Measurements from ENCODE around the gene NOX4. TPM values are rescaled to one million over a fixed set of nuclear protein-coding genes. Genes with fewer than 3 reads are reported as not detected.

NOX4 gene
- total RNA-seq, result 100 to 1,000 TPM in 1 of 4 donors, 10 to 100 TPM in 3; 38.4 to 129 (median 67.4) TPM

DNA sequence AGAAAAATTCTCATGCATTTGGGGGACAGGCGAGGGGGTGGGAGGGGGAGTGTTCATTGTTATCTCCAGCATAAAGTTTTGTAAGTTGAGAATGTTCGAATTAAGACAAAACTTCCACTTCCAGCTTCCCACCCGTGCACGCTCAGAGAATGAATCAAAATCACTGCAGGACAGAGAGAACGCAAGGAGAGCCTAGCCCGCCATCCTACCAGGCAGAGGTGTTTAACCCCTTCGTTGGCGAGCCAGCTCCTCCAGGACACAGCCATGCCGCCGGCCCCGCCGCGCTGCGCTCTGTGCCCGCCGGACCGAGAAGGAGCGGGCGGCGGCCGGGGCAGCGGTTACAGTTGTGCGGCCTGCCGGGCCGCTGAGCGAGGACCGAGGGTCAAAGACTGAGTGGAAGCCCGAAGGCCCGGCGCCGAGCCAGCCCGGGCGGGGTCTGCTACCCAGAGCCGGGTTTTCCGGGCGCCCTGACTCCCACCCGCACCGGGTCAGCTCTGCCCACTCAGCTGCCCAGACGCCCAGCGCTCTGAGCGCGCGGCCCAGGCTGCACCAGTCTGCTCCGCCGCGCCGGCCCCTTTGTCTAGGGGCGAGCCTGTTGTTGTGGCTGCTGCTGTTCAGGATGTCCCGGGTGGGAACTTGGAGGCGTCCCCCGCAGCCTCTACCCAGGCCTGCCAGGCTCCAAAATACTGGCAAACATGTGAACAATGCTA is at the start of gene NOX4:
TSS of gene NOX4 (minus strand) at position 395 of the 710 bp plus-strand sequence. CDS start at position 266, 129 bp downstream.
- Histone ChIP-seq H3K27ac (peak within 1 kb of the TSS; percentile 32 to 86 (median 76)), H3K4me1 (peaks cover 0 to 13% (median 0%) of the 10 kb centered on the region in 4 donors), H3K36me3 (no peaks in the 10 kb centered on the region), H3K9me3 (no peaks in the 10 kb centered on the region), H3K27me3 (no peaks in the 10 kb centered on the region), H3K4me3 (peak within 1 kb of the TSS; percentile 36 to 56 (median 46))
- TF ChIP-seq POLR2A (IDR thresholded peaks at IDR 0.05) (no peak), EP300 (IDR thresholded peaks at IDR 0.05) (peak in 1 of 2 donors; percentile 24)
- WGBS, 2 donors, result 1% methylated on average over 12 to 29 of the region's 51 CpGs
- peak; percentile 24 to 35 for DNase-seq (ENCODE audit: low spot score in 2 of 2)

- no peaks in the 10 kb centered on the region for H3K9me3 ChIP-seq
- WGBS, 2 donors, result 77 to 88% methylated on average over 1 of the region's 1 CpG
- H3K27me3 ChIP-seq, result no peaks in the 10 kb centered on the region
- H3K4me3 ChIP-seq, result no peak overlapping the region
- H3K27ac ChIP-seq, result no peak overlapping the region
- DNase-seq (ENCODE audit: low spot score in 2 of 2), result no peak
- no peaks in the 10 kb centered on the region for H3K36me3 ChIP-seq
- no peaks in the 10 kb centered on the region for H3K4me1 ChIP-seq
- no peak for TF ChIP-seq CTCF (IDR thresholded peaks at IDR 0.05)
- no peak for TF ChIP-seq POLR2A (IDR thresholded peaks at IDR 0.05)
- TF ChIP-seq EP300 (IDR thresholded peaks at IDR 0.05), result no peak
These were observed 49.7 kb upstream of the NOX4 start for GRCh38 chr11:89540826-89541225.

GRCh38 chr11:89537936-89538335 is 46.8 kb upstream of the NOX4 start:
- H3K36me3 ChIP-seq, result no peaks in the 10 kb centered on the region
- no peaks in the 10 kb centered on the region for H3K9me3 ChIP-seq
- no peak overlapping the region for H3K4me3 ChIP-seq
- 90 to 93% methylated on average over 1 of the region's 1 CpG for WGBS, 2 donors
- no peak for DNase-seq (ENCODE audit: low spot score in 2 of 2)
- H3K4me1 ChIP-seq, result no peaks in the 10 kb centered on the region
- H3K27me3 ChIP-seq, result no peaks in the 10 kb centered on the region
- TF ChIP-seq CTCF (IDR thresholded peaks at IDR 0.05) (no peak), EP300 (IDR thresholded peaks at IDR 0.05) (no peak), POLR2A (IDR thresholded peaks at IDR 0.05) (no peak)
- no peak overlapping the region for H3K27ac ChIP-seq

GRCh38 chr11:89536926-89537325 is 45.8 kb upstream of the NOX4 start:
- no peak for DNase-seq (ENCODE audit: low spot score in 2 of 2)
- Histone ChIP-seq H3K4me1 (no peaks in the 10 kb centered on the region), H3K27me3 (no peaks in the 10 kb centered on the region), H3K4me3 (no peak overlapping the region), H3K9me3 (no peaks in the 10 kb centered on the region), H3K27ac (no peak overlapping the region), H3K36me3 (no peaks in the 10 kb centered on the region)
- TF ChIP-seq CTCF (IDR thresholded peaks at IDR 0.05), result no peak
- no peak for TF ChIP-seq EP300 (IDR thresholded peaks at IDR 0.05)
- TF ChIP-seq POLR2A (IDR thresholded peaks at IDR 0.05), result no peak
- WGBS, 2 donors, result 25 to 28% methylated on average over 1 of the region's 1 CpG

DNA sequence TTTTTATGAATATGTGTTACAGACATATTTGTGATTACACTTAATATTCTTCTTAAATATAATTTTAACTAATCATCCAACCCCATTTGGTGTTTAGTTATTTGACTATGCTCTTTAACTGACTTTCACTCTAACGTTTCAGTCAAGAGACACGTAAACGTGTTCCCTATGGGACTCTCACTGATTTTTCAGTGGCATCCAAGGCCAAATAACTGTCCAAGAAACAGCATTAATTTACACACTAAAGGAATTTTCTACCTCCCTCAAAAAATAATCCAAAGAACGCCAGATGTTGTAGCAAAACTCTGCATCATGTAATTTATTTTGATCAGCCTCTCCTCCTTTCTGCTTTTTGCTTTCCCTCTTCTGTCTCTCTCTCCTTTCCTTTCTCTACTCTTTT is 44.0 kb upstream of the NOX4 start:
- no peak for DNase-seq (ENCODE audit: low spot score in 2 of 2)
- TF ChIP-seq CTCF (IDR thresholded peaks at IDR 0.05) (no peak), POLR2A (IDR thresholded peaks at IDR 0.05) (no peak), EP300 (IDR thresholded peaks at IDR 0.05) (no peak)
- Histone ChIP-seq H3K4me1 (peaks cover 0 to 5% (median 0%) of the 10 kb centered on the region in 4 donors), H3K9me3 (no peaks in the 10 kb centered on the region), H3K36me3 (no peaks in the 10 kb centered on the region), H3K4me3 (no peak overlapping the region), H3K27me3 (no peaks in the 10 kb centered on the region), H3K27ac (peak overlapping the region in 1 of 4 donors; percentile 0)
- WGBS, 2 donors, result 48 to 50% methylated on average over 4 of the region's 4 CpGs
